GM19372 (cell line): Measurements from ENCODE around the gene IQGAP3.

Experiments used
- ATAC-seq: cut with Tn5 transposase; IDR thresholded peaks from one replicate; pipeline ENCODE4 v1.9.1; 2021; ENCODE audit warnings: mild to moderate bottlenecking, low read depth, moderate library complexity; ENCODE audit not compliant: unreplicated experiment

IQGAP3 gene

DNA sequence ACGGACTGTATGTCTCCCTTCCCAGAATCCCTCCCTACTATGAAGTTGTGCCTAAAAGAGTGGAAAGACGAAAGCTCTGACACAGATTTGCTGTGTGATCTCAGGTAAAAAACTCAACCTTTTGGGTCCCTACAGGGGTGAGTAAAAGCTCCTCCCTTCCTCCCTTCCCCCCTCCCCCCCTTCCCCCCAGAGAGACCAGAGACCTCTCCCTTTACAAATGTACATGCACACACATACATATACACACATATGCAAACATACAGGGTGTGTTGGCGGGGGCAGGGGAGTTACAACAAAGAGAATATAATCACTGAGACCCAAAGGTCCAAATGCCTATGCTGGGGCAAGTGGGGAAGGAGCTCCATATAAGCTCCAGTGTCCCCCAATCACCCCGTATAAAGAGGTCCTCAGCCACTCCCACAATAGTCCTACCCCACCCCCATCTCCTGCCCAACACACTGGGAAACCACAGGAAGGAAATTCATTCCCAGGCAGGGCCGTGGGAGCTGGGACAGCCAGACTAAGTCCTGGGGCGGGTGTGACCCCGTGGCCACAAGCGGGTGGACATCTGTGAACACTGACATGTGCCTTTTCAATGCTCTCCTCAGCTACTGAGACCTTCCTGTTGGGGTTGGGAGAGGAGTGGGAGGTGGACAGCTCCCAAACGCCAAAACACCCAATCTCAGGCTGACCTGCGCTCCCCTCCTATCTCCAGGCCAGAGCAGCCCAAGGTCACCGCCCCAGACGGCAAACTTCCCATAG lies 73.8 kb downstream of the IQGAP3 start:
- ATAC-seq, result no peak

- ATAC-seq, result no peak
Measured at GRCh38 chr1:156497743-156498431, 74.5 kb downstream of the IQGAP3 start.

DNA sequence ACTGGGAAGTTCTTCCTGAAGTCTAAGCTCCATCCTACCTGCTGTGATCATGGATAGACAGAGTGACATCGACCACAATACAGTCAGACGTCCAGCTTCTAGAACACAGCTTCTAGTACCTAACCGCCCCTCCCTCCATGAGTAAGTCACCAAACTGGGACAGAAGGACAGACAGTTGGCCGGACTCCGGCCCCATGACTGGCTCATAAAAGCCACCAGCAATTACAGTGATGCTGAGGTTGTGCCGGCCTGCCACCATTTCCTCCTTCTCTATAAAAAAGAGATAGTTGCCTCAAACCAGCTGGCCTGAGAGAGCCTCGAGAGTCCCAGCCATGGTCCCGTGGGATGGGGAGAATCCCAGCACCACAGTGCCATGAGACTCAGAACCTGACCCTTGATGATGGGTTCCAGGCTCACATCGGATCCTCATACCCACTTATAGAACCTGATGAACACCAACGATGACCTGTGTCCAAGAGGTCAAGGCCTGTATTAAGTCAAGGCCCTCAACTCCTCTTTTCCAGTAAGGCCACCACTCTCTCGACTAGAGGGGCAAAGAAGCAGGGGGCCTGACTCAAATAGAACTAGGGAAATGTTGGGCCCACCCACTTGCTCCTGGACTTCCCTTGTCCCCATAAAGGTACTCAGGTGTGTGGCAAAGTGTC lies 75.2 kb downstream of the IQGAP3 start:
- no peak for ATAC-seq

DNA sequence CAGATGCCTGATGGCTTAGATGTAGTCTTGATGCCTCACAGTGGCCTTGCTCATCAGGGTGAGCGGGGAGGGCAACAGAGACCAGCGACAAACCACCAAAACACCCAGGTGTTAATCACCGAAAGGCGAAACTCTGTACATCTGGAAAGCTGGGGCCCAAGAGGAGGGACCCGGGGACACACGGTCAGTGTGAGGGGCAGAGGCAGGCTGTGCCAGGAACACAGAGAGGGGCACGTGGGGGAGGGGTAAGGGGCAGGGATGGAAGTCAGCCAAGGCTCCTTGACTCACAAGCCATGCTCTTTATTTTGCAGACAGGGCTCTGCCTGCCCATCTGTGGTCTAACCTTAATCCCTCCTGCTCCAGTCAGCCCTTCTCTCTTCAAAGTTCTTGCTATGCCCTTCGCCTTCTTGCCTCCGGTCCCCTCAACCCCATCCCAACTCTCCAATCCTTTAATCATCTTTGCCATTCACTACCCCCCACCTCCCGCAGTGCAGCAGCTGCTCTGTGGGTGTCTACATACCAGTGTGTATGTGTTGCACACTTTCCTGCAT lies 76.1 kb downstream of the IQGAP3 start:
- ATAC-seq, result no peak

DNA sequence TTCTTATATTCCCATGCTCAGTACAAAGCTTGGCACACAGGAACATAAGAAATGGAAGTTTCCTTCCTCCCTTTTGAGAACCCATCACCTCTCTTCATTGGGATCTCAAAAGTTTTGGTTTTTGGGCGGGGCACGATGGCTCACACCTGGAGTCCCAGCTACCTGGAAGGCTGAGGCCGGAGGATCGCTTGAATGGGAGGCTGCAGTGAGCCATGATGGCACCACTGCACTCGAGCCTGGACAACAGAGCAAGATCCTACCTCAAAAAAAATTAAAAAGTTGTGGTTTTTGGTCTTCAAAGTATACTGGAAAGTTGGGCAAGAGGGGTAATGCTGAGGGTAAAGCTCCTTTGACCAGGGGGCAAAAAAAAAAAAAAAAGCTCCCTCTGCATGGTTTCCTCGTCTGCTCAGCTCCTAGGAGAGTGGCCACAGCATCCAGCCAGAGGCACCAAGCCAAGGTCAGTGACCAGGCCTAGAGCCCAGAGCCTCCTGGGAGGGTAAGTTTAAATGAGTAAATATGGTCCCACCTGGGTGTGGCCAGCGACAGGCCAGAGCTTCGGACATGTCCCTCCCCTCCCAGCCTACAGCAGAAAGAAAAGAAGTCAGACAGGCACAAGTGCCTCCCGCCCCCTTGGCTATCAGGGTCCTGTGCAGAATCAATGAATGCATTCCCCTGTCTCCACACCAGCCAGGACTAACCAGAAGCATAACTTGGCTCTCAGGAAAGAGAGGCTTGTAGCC lies 76.8 kb downstream of the IQGAP3 start:
- no peak for ATAC-seq

DNA sequence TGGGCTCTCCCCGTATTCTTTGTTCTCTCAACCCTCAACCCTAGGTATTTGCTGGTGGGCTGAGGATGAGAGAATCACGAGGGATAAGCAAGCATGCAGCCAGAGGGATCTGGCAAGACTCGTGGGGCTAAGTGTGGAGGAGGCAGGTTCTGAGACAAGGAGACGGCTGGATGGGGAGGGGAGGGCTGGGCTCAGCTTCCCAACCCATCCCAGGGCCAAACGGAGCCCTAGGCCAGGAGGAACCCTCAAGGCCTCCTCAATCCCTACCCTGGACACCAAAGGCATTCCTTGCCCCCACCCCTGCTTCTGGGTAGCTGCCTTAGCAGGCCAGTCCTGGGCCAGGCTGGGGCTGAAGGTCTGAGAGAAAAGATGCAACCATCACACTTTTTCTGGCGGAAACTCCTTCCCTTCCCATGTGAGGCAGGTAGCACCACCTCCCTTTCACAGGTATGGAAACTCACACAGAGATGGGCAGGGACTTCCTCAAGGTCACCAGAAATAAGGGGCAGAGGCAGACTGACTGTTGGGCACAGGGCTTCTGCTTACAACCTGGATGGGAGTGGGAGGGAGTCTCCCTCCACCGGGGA lies 78.0 kb downstream of the IQGAP3 start:
- no peak for ATAC-seq

GRCh38 chr1:156493742-156494141 lies 78.6 kb downstream of the IQGAP3 start:
- ATAC-seq, result no peak

DNA sequence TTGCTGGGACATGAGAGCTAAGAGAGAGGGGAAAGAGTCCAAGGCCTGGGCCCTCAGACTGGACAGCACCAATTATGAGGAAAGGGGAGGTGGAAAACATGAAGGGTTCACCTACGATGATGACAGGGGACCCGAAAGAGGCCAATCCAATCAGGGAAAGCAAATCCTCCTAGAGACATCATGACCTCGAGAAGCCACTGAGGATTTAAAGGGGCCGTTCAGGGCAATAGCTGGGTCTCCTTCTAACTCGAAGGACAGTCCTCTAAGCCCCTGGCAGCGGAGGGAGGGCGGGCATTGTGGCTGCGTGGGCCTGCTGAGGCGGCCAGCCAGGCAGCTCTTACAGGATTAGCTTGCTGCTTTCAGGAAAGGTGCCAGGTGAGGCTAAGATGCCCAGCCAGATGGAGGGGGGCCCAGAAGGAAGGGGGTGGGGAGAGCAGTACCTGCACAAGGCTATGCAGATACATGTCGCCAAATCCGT lies 79.2 kb downstream of the IQGAP3 start:
- ATAC-seq, result no peak

GRCh38 chr1:156492591-156493080 lies 79.7 kb downstream of the IQGAP3 start:
- ATAC-seq, result no peak

DNA sequence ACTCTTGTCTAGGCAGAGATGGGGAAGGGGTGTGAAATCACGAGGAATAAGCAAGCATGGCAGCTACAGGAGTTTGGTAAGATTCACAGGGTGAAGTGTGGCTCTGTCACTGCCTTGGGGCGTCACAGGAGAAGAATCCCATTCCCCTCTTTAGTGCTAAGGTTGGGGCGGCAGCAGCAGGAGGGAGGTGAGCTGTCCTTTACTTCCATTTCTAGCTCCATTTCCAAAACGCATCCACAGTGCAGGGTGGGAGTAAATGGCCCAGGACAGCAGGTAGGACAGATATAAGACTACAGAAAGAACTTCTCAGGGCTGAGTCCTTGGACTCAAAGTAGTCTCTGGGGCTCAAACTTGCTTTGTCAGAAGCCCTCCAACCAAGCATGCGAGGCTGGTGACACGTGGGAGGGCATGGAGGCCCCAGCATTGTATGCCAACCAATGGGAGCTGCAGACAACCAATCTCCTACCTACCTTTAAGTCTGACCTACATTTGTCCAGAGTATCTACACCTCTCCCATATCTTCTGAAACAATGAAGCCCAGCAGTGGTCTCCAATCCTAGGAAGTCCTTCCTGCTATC lies 80.3 kb downstream of the IQGAP3 start:
- no peak for ATAC-seq

- ATAC-seq, result no peak
Measured at GRCh38 chr1:156491151-156491949, 81.0 kb downstream of the IQGAP3 start.

- ATAC-seq, result no peak
Measured at GRCh38 chr1:156490401-156491032, 81.8 kb downstream of the IQGAP3 start.

DNA sequence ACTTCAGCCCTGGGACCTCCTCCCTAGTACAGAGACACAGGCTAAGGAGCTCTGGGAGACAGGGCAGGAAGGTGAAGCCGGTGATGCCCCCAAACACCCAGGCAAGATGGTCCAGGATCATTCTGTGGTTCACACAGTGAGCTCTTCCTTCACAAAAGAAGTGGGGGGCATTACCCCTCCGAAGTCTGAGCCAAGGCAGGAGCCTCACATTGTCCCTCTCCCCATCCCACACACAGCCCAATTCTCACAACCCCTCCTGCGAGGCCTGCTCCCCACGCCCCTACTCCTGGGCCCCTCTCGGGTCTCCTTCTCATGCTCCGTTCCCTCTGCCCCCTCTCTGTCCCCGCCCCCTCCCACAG lies 82.5 kb downstream of the IQGAP3 start:
- no peak for ATAC-seq

DNA sequence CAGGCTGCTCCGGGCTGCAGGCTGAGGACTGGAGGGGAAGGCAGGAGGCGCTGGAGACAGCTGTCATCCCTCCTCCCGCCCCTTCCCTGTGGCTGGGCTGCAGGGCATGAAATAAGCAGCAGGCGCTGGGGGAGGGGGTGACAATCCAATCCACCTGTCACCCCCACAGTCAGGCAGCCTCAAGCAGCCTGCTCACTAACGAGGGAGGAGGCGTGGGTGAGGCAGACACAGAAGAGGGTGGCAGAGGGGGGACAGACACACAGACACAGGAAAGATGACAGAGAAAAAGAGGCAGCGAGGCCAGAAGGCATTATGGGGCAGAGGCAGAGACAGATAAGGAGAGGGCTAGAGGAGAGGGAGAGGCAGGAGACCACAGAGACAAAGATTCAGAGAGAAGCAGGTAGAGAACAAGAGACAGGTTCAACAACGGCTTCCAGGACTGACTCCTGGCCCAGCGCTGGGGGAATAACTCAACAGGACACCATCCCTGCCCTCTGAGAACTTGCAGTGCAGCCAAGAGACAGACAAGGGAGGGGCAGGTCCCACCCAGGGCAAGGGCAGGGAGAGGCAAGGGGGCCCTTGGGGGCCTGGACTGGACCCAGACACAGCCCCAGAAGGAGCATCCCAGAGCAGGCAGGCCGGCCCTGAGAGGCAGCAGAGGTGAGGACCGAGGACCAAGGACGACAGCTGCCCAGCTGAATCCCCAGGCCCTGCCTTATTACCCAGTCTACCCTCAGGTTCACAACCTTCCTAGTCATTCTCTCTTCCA lies 83.0 kb downstream of the IQGAP3 start:
- ATAC-seq, result no peak

- ATAC-seq, result peak; percentile 55
Measured at GRCh38 chr1:156488566-156489165, 83.7 kb downstream of the IQGAP3 start.

DNA sequence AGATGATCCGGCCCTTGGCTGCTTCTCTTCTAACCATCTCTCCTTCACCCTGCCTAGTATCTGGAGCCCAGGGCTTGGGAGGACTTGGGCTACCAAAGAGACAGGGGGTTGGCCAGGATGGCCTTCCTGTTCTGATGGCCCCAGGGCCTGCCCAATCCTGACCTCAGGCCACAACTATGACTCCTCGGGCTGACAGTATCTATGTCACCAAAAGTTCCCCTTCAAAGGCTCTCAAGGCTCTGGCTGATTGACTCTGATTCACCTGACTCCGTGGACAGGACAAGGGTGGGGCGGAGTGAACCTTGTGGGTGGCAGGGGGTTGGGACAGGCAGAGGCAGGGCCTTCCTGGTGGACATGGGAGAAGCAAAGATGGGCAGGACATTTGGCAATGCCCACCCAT lies 84.5 kb downstream of the IQGAP3 start:
- no peak for ATAC-seq
